LNCaP clone FGC (cell line): Measurements from ENCODE around the gene LIMCH1.

Source experiments
- DNase-seq: peaks from one replicate; pipeline ENCODE4 v3.0.0-alpha.2; 2011; ENCODE audit warnings: low read depth
- H3K4me3 ChIP-seq: 2 replicates; pipeline ENCODE4 v1.5.1; 2011; ENCODE audit warnings: mild to moderate bottlenecking, low read depth, low read length, control low read depth
- CTCF ChIP-seq: IDR thresholded peaks from 2 replicates; pipeline ENCODE4 v1.5.1; 2012; ENCODE audit warnings: mild to moderate bottlenecking; ENCODE audit not compliant: control insufficient read depth, insufficient read depth; ENCODE audit errors: extremely low read depth

The LIMCH1 gene

GRCh38 chr4:41586675-41587225, 48.8 kb downstream of the LIMCH1 start:
- H3K4me3 ChIP-seq, result no peak overlapping the region
- no peak for DNase-seq
- TF ChIP-seq CTCF, result no peak

GRCh38 chr4:41587286-41587685, 49.3 kb downstream of the LIMCH1 start:
- no peak overlapping the region for H3K4me3 ChIP-seq
- DNase-seq, result no peak
- TF ChIP-seq CTCF, result no peak

GRCh38 chr4:41590591-41590990, 52.6 kb downstream of the LIMCH1 start:
- no peak for TF ChIP-seq CTCF
- DNase-seq, result peak; percentile 90
- H3K4me3 ChIP-seq, result no peak overlapping the region

- TF ChIP-seq CTCF, result no peak
- H3K4me3 ChIP-seq, result no peak overlapping the region
- DNase-seq, result peak; percentile 50
These were observed 56.5 kb downstream of the LIMCH1 start for GRCh38 chr4:41594432-41594831.

- TF ChIP-seq CTCF, result no peak
- H3K4me3 ChIP-seq, result no peak overlapping the region
- DNase-seq, result no peak
These were observed 59.5 kb downstream of the LIMCH1 start for GRCh38 chr4:41597494-41597893.

- H3K4me3 ChIP-seq, result no peak overlapping the region
- DNase-seq, result no peak
- no peak for TF ChIP-seq CTCF
These were observed 60.6 kb downstream of the LIMCH1 start for GRCh38 chr4:41598580-41598979.

GRCh38 chr4:41599192-41599786, 61.3 kb downstream of the LIMCH1 start:
- no peak overlapping the region for H3K4me3 ChIP-seq
- no peak for TF ChIP-seq CTCF
- DNase-seq, result peak; percentile 94
